NOMO-1 treated with DMSO at 0.1 percent for 48 hours (cell line): ENCODE data around the gene CEACAM20.
"Not testable (repeated sequence)": the region's sequence is repeated elsewhere in the genome, so short reads cannot be mapped to it uniquely, and the experiment has no call there.

Experiments used
- DNase-seq: peaks from one replicate; lab custom pipeline; 2025; ENCODE audit not compliant: unreplicated experiment; lab: John Stamatoyannopoulos, UW

Gene CEACAM20

DNA sequence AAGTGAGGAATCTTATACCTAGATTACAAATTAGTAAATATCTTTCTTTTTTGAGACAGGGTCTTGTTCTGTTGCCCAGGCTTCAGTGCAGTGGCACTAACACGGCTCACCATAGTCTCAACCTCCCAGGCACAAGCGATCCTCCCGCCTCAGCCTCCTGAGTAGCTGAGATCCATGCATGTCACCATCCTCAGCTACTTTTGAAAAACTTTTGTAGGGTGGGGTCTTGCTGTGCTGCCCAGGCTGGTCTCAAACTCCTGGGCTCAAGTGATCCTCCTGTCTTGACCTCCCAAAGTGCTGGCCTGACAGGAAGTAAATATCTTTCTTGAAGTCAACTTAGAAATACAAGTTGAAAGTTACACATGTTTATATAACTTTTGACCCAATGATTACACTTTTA lies 20.0 kb upstream of the CEACAM20 start:
- no peak for DNase-seq

DNA sequence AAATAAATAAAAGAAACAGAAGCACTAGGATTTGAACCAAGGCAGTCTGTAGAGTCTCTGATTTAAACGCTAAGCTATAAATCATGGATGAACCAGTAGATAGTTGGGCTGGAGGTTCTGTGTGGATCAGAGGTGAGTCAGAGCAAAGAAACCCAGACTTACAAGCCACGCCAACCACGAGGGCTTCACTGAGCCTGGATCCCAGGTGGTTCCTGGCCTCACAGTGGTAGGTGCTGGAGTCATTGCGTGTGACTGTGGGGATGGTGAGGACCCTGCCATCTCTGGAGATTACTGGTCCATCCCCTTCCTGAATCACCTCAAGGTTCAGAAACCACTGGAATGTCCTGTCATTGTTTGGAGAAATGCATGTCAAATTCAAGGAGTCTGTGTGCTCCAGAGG lies 19.3 kb upstream of the CEACAM20 start:
- no peak for DNase-seq

DNA sequence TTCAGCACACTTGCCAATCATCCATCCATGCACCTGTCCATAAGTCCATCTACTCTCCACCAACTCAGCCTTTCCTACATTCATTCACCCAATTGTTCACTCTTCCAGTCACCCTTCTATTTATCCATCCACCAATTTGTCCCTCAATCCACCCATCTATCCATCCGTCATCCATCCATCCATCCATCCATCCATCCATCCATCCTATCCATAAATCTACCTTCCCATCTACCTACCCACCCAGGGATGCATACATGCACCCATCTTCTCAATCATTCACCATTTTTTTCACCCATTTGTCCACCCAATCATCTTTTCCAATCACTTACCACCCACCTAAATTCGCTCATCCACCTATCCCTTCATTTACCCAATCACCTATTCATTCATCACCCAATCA lies 14.6 kb upstream of the CEACAM20 start:
- no peak for DNase-seq

DNA sequence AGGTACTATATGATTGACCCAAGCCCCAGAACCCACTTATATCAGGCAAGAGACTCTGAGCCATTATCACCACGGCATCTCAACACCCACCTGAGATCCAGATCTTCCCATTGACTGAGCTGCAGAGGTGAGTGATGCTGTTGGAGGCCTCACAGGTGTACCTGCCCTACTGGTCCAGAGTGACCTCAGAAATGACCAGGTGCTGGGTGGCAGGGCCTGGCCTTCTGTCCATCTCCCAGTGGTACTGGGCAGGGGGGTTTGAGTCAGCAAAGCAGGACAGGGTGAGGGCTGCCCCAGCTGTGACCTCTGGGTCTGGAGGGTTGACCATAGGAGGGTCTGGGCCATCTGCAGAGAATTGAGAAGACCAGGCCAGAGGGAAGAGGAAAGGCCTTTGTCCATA lies 13.2 kb upstream of the CEACAM20 start:
- DNase-seq = no peak

DNA sequence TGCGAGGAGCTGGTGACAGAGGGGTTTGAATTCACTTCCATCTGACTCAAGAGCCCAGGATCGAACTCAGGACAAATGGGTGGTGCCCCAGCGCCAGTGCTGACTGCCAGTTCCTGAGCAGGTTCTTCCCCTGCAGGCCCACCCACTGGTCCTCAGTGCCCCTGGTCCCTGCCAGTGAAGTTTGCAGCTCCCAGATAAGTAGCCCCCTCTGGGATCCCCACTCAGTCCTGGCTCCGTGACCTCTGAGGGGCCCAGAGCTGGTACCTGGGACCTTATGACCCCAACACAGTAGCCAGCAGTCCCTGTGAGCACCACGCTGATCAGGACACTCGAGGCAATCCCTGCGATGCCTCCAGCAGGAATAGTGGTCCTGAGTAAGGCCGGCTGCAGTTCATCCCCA lies 11.3 kb upstream of the CEACAM20 start:
- DNase-seq = no peak

DNA sequence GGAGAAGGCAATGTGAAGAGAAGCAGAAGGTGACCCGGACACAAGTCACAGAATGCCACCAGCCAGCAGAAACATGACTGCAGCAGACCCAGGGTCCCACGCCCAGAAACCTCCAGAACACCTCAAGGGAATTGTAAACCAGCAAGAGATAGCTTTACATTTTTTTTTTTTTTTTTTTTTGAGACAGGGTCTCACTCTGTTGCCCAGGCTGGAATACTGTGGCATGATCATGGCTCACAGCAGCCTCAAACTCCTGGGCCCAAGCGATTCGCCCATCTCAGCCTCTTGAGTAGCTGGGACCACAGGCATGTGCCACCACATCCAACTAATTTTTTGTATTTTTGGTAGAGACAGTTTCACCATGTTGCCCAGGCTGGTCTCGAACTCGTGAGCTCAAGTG lies 10.5 kb upstream of the CEACAM20 start:
- DNase-seq = no peak

DNA sequence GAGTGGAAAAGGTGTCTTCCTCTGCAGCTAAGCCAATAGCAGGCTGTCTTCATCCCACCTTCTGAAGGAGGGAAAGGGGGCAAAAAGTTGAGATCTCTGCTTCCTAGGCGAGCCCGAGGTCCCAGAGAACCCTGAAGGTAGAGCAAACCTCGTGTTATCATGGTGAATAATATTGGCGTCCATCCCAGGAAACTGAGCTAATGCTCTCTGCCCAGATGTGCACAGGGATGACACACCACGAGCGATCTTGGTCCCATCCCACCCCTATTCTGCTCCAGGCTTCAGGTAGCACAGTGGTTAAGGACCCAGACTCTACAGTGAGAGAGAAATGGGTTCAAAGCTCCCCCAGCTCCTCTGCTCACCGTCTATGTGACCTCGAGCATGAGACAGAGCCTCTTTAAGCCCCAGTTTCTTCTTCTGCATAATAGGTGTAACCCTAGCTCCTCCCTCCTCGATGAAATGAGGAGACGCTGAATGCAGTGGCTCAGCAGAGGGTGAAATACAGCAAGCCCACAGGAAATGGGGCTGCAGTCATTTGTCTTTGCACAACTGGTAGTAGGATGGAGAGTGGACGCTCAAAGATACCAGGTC lies 9.9 kb upstream of the CEACAM20 start:
- no peak for DNase-seq

DNA sequence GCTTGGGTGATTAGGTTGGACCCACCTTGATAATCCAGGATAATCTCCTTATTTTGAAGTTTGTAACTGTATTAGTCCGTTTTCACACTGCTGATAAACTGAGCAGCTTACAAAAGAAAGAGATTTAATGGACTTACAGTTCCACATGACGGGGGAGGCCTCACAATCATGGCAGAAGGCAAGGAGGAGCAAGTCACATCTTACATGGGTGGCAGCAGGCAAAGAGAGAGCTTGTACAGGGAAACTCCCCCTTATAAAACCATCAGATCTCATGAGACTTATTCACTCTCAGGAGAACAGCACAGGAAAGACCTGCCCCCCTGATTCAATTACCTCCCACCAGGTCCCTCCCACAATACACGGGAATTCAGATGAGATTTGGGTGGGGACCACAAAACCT lies 5.9 kb upstream of the CEACAM20 start:
- not testable (repeated sequence) for DNase-seq

DNA sequence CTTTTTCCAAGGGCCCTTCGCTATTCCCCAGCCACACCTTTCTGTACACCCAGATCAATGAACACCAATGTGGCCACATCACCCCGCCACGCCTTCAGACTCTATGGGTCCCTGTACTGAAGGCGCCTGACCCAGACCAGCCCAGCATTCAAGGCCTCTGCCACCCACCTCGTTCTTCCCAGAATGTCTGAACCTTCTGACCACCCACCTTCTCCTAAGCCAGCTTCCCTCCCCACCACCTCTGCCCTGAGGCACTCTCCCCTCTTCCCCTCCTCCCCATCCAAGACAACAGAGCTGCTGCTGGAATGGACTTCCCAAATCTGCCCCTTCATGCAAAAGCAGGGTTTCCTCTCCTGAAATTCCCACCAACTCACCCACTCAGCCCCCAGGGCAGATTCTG lies 3.3 kb upstream of the CEACAM20 start:
- no peak for DNase-seq

DNA sequence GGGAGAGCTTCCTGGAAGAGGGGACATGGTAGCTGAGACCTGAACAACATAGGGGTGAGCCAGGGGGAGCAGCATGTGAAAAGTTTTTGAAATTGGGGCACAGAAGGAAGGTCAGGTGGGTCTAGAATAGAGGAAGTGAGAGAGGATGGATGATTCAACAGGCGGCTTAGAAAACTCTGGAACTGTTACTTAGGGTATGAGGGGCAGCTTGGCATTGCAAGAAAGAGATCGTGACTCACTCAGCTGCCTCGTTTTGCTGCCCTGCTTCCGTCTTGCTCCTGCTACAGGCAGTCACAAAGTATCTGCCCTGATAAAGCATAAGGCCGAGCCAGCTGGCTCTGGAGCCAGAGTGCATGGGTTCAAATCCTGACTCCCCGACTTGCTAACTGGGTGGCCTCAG lies 1.3 kb upstream of the CEACAM20 start:
- peak; percentile 43 for DNase-seq

DNA sequence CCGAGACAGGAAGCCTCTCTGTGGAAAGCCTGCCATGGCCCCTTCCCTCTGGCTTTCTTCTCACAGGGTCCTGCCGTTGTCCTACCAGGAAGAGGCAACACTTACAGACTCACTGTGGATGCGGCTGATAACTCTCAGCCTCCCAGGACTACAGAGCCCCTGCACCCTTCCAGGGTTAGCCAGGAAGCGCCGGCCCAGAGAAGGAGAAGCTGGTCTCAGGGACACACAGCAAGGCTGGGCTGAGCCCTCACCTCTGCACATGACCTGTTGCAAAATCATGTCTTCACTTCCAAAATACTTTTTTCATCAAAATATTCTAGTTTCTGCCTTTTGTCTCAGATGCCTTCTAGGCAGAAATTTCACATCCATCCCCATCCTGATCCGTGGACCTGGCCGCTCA lies 1.9 kb downstream of the CEACAM20 start:
- DNase-seq = no peak

DNA sequence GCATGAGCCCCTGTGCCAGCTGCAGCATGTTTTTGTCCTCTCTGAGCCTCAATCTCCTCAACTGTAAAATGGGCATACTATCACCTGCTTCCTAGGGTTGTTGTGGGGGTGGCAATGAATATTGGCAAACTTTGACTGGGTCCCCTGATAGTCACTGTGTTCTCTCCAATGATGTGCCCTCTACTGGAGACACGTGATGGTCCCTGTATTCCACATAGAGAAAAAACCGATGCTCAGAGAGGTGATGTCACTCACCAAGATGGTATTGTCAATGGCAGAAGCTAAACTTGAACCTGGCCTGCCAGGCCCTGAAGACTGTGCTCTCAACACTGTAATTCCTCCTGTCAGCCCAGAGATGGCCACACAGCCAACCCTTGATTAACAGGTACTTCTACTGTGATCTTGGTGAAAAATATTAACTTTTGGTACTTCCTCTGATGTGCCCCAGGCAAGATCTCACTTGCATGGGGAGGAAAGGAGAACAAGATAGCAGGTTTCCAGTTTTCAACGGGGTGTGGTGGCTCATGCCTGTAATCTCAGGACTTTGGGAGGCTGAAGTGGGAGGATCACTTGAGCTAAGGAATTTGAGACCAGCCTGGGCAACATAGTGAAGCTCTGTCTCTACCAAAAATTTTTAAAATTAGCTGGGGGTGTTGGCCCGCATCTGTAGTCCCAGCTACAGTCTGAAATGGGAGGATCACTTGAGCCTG lies 3.6 kb downstream of the CEACAM20 start:
- DNase-seq = no peak

DNA sequence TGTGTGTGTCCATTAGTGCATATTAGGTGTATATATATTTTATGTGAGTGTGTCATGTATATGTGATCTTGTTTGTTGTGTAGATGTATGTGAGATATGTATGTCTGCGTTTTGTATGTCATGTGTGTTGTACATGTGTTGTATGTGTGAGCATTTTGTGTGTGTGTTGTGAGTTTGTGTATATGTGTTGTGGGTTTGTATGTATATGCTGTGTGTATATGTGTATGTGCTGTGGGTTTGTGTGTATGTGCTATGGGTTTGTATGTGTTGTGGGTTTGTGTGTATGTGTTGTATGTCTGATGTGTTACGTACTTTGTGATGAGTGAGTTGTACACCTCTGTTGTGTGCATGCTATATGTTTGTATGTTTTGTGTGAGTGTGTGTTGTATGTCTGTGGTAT lies 8.1 kb downstream of the CEACAM20 start:
- no peak for DNase-seq

DNA sequence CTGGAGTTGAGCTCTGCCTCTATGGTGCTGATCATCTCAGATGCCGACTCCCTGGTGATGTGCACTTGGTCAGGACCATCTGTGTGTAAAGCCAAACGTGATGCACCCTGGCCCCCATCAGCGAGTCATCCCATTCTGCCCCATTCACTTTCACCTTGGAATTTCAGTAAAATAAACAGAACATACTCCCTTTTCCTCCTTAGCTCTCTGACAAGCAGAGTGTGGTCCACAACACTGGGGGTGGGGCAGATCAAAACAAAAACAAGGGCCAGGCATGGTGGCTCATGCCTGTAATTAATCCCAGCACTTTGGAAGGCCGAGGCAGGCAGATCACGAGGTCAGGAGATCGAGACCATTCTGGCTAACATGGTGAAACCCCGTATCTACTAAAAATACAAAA lies 12.3 kb downstream of the CEACAM20 start:
- DNase-seq = no peak

DNA sequence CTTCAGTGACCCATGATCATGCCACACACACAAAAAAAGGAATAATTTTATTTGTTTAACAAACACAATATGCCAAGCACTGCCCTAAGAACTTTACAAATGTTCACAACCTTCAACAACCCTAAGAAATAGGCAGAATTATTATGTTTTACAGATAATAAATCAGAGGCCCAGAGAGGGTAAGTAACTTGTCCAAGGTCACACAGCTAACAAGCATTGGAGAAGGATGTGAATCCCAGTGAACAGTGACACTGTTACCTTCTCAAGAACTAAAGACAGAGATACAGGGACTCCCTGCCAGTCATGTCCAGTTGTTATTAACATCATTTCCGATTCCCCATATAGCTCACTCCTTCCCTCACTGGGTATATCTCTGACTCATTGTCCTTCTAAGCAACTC lies 13.6 kb downstream of the CEACAM20 start:
- DNase-seq = no peak

DNA sequence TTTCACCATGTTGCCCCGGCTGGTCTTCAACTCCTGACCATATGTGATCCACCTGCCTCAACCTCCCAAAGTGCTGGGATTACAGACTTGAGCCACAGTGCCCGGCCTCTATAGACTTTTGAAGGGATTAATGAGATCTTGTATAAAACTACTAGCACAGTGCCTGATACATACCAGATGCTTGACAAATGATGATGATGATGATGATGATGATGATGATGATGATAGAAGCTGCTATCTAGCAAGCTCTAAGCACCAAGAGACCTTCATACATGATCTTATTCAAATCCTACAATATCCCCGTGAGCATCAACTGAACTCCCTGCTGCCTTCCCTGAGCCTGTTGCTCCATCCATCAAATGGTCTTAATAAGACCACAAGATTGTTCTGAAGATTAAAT lies 14.4 kb downstream of the CEACAM20 start:
- DNase-seq = no peak

DNA sequence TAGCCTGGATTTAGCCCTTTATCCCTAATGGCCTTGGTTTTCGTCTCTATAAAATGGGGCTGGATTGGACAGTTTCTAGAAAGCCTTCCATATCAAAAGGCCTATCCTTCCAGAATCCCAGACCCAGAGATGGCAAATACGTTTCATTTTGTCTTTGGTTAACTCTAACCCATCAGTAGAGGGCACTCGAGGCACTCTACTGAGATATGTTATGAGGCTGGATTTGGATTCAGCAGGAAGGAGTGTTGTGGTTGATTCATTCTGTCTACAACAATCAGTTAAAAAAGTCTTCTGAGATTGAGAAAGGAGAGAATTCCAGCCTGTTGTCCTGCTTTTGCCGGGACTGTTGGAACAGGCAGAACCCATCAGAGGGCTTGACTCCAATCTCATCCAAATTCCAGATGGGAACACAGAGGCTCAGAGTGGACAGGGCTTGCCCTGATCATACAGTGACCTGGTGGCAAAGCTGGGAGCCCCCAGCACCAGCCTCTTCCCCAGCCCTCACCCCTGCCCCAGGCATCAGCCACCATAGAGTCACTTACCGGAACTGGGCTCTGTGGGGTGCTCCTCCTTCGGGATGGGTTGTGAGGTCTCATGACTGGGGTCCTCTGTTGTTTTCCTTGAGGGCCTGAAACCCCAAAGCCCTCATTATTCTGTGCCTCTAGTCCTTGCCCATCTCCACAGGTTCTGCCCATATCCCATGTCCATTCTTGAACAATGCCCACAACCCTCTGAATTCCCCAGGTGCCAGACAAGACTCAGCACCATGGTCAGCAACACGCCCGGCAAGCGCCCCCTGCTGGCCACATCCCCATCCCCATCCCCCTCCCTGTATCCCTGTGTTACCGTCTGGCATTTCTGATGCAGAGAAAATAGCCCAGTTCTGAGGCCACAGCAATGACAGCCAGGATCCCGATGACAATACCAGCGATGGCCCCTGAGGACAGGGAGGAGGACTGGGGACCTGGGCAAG lies 16.9 kb downstream of the CEACAM20 start:
- no peak for DNase-seq

DNA sequence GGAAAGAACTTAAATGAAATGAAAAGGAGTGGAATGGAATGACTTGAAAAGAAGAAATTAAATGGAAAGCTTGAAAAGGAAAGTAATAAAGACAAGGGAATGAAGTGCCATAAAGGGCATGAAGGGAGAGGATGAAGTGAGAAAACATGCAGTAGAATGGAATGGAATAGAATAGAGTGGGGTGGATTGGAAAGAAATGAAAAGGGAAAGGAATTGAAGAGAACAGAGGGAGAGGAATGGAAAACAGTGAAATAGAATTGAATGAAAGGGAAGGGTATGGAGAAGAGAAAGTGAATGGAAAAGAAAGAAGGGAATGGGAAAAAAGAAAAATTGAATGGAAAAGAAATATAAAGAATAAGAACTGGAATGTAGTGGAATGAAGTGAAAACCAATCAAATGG lies 20.0 kb downstream of the CEACAM20 start:
- DNase-seq = no peak

DNA sequence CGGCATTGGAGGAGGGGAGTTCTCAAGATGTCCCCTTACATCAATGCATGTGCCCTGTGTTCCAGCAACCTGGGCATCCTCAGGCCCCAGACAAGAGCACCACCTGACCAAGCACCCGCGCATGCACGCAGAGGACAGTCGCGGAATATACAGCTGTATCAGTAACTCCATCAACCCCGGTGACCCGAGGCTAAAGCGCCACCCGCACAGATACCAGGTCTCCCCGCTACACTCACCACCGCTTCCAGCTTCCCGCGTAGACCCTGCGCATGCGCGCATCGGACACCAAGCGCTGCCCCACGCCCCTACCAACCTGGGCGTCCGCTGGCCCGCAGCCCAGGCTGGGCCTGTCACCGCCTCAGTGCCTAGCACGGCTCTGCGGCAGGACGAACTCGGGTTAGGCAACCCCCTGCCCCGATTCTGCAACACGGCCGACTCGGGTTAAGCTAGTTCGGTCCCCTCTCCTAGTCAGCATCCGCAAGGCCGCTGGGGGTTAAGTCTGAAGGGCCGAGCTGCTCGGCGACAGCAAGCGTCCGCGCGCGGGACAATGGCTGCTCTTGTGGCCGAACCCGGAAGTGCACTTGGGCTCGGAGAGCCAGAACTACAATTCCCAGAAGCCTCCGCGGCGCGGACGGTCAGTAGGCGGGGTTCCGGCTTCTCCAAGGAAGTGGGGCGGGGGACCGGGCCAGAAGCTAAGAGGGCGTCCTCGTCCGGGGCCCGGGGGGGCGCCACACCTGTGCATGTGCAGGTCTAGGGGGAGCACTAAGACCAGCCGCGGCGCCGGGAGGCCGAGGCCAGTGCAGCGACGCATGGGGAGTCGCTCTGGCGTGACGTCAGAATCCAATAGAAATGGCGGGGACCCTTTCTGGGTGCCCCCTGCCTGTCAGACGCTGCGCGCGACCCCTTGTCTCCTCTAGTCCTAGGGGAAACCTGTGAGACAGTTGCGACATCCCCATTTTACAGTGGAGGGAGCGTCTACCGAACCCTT lies 29.2 kb downstream of the CEACAM20 start, which contains the start of gene ZNF180:
TSS of gene ZNF180 (minus strand) at position 561 of the 988 bp plus-strand sequence. CDS start 3,188 bp downstream, outside the sequence.
- DNase-seq = peak; percentile 91

DNA sequence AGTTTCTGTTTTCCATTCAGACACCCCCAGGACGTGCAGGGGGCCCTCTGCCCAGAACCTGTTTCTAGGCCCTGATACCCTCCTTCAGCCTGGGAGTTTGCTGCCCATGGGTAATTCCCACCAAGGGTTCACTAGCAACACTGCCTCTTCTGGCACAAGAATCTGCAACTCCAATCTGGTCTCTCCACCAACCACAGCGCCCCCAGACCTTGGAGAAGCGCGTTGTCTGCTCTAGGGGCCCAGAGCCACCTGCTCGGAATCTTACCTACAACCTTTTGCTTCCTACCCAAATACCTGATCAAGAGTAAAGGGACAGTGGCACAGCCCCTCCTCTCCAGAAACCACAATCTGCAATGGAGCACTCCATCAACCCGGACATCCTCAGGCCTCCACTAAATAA lies 29.9 kb downstream of the CEACAM20 start:
- no peak for DNase-seq

DNA sequence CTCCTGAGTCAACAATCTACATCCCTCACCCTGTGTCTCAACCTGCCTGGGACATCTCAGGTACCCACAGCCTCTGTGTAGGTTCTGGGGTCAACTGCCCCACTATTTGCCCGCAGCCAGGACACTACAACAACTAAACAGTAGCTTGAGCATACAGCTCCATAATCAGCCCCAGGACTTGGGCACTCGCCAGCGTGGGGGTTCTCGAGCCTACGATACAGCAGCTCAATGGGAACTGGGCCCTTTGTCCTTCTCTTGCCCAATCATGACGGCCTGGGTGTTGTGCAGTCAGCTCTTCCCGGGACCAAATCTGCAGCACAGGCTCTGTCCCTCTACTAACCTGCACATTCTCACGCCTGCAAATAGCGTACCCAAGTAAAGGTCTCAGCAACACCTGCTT lies 30.5 kb downstream of the CEACAM20 start:
- no peak for DNase-seq
